ENCODE data around the gene TLX1.

DNA sequence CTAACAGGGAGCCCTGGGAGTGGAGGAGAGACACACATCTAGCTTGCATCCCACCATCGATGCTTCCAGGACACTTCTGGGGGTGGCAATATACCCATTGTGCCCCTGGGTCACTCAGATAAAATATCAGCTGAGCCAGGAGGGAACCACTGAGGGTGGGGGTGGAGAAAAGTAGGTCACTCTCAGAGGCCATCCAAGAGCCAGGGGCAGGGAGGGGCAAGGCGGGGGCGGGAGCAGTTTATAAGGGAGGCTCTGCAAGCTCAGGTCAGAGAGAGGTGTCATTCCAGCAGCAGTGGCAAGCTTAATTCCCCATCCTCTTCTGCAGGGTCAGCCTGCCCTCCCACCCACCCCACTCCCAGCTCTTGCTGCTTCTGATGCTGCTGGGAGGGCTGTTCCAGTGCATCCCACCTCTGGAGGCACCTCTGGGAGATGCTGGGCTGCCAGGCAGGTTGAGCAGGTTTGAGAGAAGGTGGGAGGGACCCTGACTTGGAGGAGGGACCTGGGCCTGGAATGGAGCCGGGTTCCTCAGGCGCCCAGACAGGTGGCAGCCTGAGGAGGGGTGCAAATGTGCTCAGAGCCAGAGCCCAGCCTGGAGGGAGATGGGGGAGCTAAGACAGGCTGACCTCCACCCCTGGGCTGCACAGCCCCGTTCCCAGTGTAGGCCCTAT, 20.1 kb upstream of the TLX1 start:
- no peak for TF ChIP-seq POLR2A (IDR thresholded peaks at IDR 0.05; ENCODE audit: low read depth, low read length)
- TF ChIP-seq TAF1 (IDR thresholded peaks at IDR 0.05; ENCODE audit: borderline replicate concordance, low read depth, low read length) = no peak
